HCT116 (cell line): ENCODE measurements around the gene AKR1E2. TPM values are rescaled to one million over a fixed set of nuclear protein-coding genes. Genes with fewer than 3 reads are reported as not detected.

Experiments used
- ATAC-seq: fragments of 200-7000 bp; cut with Tn5 transposase; 2 replicates; pipeline ENCODE4 v1.9.1; 2020; ENCODE audit warnings: mild to moderate bottlenecking, moderate library complexity
- BruUV-seq: library from RNA; stranded (reverse); fragments of 400-500 nt; replicated peaks from 2 replicates; lab custom pipeline; 2021; lab: Mats Ljungman, UMichigan
- CTCF ChIA-PET: fragments of 300-600 bp; sonication (Branson Sonifier 250); formaldehyde crosslinking; loops from one replicate; lab custom pipeline; 2021; ENCODE audit warnings: antibody characterized with exemption; lab: Charles Lee
- POLR2A ChIA-PET: fragments of 300-600, 350-600 bp; sonication (Branson Sonifier 250); formaldehyde crosslinking; loops from one replicate; lab custom pipeline; 2021; ENCODE audit warnings: antibody characterized with exemption; lab: Charles Lee
- RAD21 ChIA-PET, 2 experiments: fragments of 300-600 bp; sonication (Branson Sonifier 250); formaldehyde crosslinking; loops; one replicate each; lab custom pipeline; 2023; ENCODE audit warnings: low total read pairs in 2 of 2; ENCODE audit not compliant: uncharacterized antibody in 2 of 2, unreplicated experiment in 2 of 2, low non-redundant PET in 1 of 2; lab: Charles Lee
- DNase-seq: peaks from one replicate; pipeline ENCODE4 v3.0.0-alpha.2; 2010; ENCODE audit warnings: low read depth, low spot score
- H2AFZ ChIP-seq: fragments of 200-600 bp; shearing (Covaris generic), sonication (generic); 2 replicates; pipeline ENCODE4 v1.6.1; 2017; ENCODE audit warnings: low read depth, mixed run types, mixed read lengths, antibody characterized with exemption, low read length; ENCODE audit not compliant: poor library complexity, severe bottlenecking
- H3K27ac ChIP-seq: 2 replicates; pipeline ENCODE4 v1.5.1; 2012; ENCODE audit warnings: low read depth, low read length
- H3K27me3 ChIP-seq: fragments of 200-600 bp; sonication (generic); 2 replicates; pipeline ENCODE4 v1.6.1; 2016; ENCODE audit warnings: mixed run types, low read length, mixed read lengths; ENCODE audit not compliant: insufficient read depth
- H3K36me3 ChIP-seq, 2 experiments: fragments of 200-500 bp in 1 of 2; fragments of 200-600 bp in 1 of 2; sonication (Bioruptor generic) in 1 of 2; sonication (generic) in 1 of 2; 2 replicates each; pipeline versions ENCODE4 v1.5.1 to v1.6.1; 2014 to 2016; ENCODE audit warnings: low read length in 2 of 2, inconsistent platforms in 1 of 2, mixed read lengths in 1 of 2, mixed run types in 1 of 2; ENCODE audit not compliant: insufficient read depth in 2 of 2, control insufficient read depth in 1 of 2
- H3K4me1 ChIP-seq, 2 experiments: fragments of 200-600 bp in 1 of 2; sonication (generic) in 1 of 2; 2 replicates each; pipeline versions ENCODE4 v1.5.1 to v1.6.1; 2012 to 2017; ENCODE audit warnings: low read length in 2 of 2, inconsistent platforms in 1 of 2, mild to moderate bottlenecking in 1 of 2, mixed read lengths in 1 of 2, mixed run types in 1 of 2, moderate library complexity in 1 of 2; ENCODE audit not compliant: insufficient read depth in 2 of 2, control insufficient read depth in 1 of 2
- H3K4me2 ChIP-seq: fragments of 200-600 bp; sonication (generic); 2 replicates; pipeline ENCODE4 v1.6.1; 2017; ENCODE audit warnings: mixed run types, low read length, mixed read lengths
- H3K4me3 ChIP-seq, 2 experiments: fragments of 200-600 bp in 1 of 2; sonication (generic) in 1 of 2; replicated peaks in 1 of 2; 2 replicates each; pipeline ENCODE4 v1.5.1; 2011 to 2016; ENCODE audit warnings: low read length in 2 of 2, control low read depth in 1 of 2, low read depth in 1 of 2, mild to moderate bottlenecking in 1 of 2, mixed read lengths in 1 of 2, mixed run types in 1 of 2
- H3K79me2 ChIP-seq: fragments of 200-600 bp; sonication (generic); 2 replicates; pipeline ENCODE4 v1.6.1; 2017; ENCODE audit warnings: mild to moderate bottlenecking, mixed run types, low read length, moderate library complexity, mixed read lengths; ENCODE audit not compliant: insufficient read depth
- H3K9ac ChIP-seq: fragments of 200-600 bp; sonication (generic); 2 replicates; pipeline ENCODE4 v1.6.1; 2016; ENCODE audit warnings: low read length, mixed read lengths
- H3K9me2 ChIP-seq: fragments of 200-600 bp; sonication (generic), shearing (Covaris generic); 2 replicates; pipeline ENCODE4 v1.6.1; 2017; ENCODE audit warnings: mixed run types, mild to moderate bottlenecking, moderate library complexity; ENCODE audit not compliant: insufficient read depth
- H3K9me3 ChIP-seq, 2 experiments: fragments of 200-500 bp in 1 of 2; fragments of 200-600 bp in 1 of 2; sonication (Bioruptor generic) in 1 of 2; sonication (generic) in 1 of 2; 2 replicates each; pipeline ENCODE4 v1.6.1; 2014 to 2017; ENCODE audit warnings: low read length in 2 of 2, mixed read lengths in 2 of 2, inconsistent platforms in 1 of 2, low read depth in 1 of 2, mild to moderate bottlenecking in 1 of 2, mixed run types in 1 of 2, moderate library complexity in 1 of 2; ENCODE audit not compliant: control insufficient read depth in 1 of 2, insufficient read depth in 1 of 2
- H4K20me1 ChIP-seq: fragments of 200-600 bp; sonication (generic), shearing (Covaris generic); 2 replicates; pipeline ENCODE4 v1.6.1; 2017; ENCODE audit warnings: mixed run types, mild to moderate bottlenecking, moderate library complexity; ENCODE audit not compliant: insufficient read depth
- ATF3 ChIP-seq: IDR thresholded peaks from 2 replicates; pipeline ENCODE4 v1.6.1; 2012
- CBX3 ChIP-seq: IDR thresholded peaks from 2 replicates; pipeline ENCODE4 v1.6.1; 2012; ENCODE audit warnings: low read depth
- CEBPB ChIP-seq: IDR thresholded peaks from 2 replicates; pipeline ENCODE4 v1.6.1; 2012; ENCODE audit warnings: low read depth
- ELF1 ChIP-seq: IDR thresholded peaks from 2 replicates; pipeline ENCODE4 v1.6.1; 2012; ENCODE audit warnings: low read depth, borderline replicate concordance
- EZH2 ChIP-seq: fragments of 200-600 bp; sonication (generic); IDR thresholded peaks from 2 replicates; pipeline ENCODE4 v1.6.1; 2017; ENCODE audit warnings: antibody characterized with exemption, mixed run types
- EZH2phosphoT487 ChIP-seq: fragments of 200-600 bp; IDR thresholded peaks from 2 replicates; pipeline ENCODE4 v1.6.1; 2018; ENCODE audit warnings: antibody characterized with exemption, borderline replicate concordance
- FOSL1 ChIP-seq: IDR thresholded peaks from 2 replicates; pipeline ENCODE4 v1.6.1; 2012; ENCODE audit warnings: low read depth
- POLR2A ChIP-seq: IDR thresholded peaks from 2 replicates; pipeline ENCODE4 v1.7.0; 2011; ENCODE audit warnings: borderline replicate concordance; ENCODE audit not compliant: insufficient read depth, insufficient read length; ENCODE audit errors: extremely low read depth
- POLR2AphosphoS5 ChIP-seq: IDR thresholded peaks from 2 replicates; pipeline ENCODE4 v1.6.1; 2011; ENCODE audit warnings: mild to moderate bottlenecking, low read depth, low read length, moderate library complexity
- RAD21 ChIP-seq: IDR thresholded peaks from 2 replicates; pipeline ENCODE4 v1.6.1; 2012; ENCODE audit warnings: low read depth, mild to moderate bottlenecking
- SIN3A ChIP-seq: IDR thresholded peaks from 2 replicates; pipeline ENCODE4 v1.6.1; 2012; ENCODE audit warnings: low read depth
- SP1 ChIP-seq: IDR thresholded peaks from 2 replicates; pipeline ENCODE4 v1.6.1; 2012; ENCODE audit warnings: low read depth
- SRF ChIP-seq: IDR thresholded peaks from 2 replicates; pipeline ENCODE4 v1.6.1; 2012; ENCODE audit warnings: low read depth
- TCF7L2 ChIP-seq: IDR thresholded peaks from 2 replicates; pipeline ENCODE4 v1.7.0; 2011; ENCODE audit warnings: borderline replicate concordance, inconsistent platforms; ENCODE audit not compliant: insufficient read depth, insufficient read length; ENCODE audit errors: extremely low read depth
- YY1 ChIP-seq: IDR thresholded peaks from 2 replicates; pipeline ENCODE4 v1.6.1; 2011; ENCODE audit warnings: low read length, low read depth, moderate library complexity, mild to moderate bottlenecking; ENCODE audit not compliant: insufficient replicate concordance; ENCODE audit errors: extremely low read depth
- ZNF274 ChIP-seq: fragments of 200-500 bp; sonication (Bioruptor generic); IDR thresholded peaks from 2 replicates; pipeline ENCODE4 v1.6.1; 2014; ENCODE audit warnings: mild to moderate bottlenecking, low read depth, low read length, inconsistent platforms
- intact Hi-C: fragments of 100-400 bp; cut with micrococcal nuclease; formaldehyde crosslinking; loops from 2 replicates; pipeline ENCODE4 v1.10.0; 2022
- total RNA-seq: library from RNA; stranded (reverse); gene quantifications from one replicate; pipeline ENCODE4 v1.2.1, GENCODE V29; 2021; ENCODE audit not compliant: unreplicated experiment
- TF ChIP-seq, protein P1 (sequence below), 3 experiments: fragments of 200-600 bp in 1 of 3; sonication (generic) in 1 of 3; IDR thresholded peaks in 2 of 3; conservative IDR thresholded peaks in 1 of 3; 2 replicates each; pipeline ENCODE4 v1.5.1; 2012 to 2017; ENCODE audit warnings: low read depth in 2 of 3, low read length in 2 of 3, antibody characterized with exemption in 1 of 3, borderline replicate concordance in 1 of 3, control low read depth in 1 of 3, mild to moderate bottlenecking in 1 of 3, mixed read lengths in 1 of 3, mixed run types in 1 of 3, moderate library complexity in 1 of 3; ENCODE audit not compliant: insufficient read depth in 1 of 3
- TF ChIP-seq, protein P2 (sequence below): IDR thresholded peaks from 2 replicates; pipeline ENCODE4 v1.6.1; 2012

AKR1E2 gene
- total RNA-seq, 1 experiment from 2014 or later: 5.0 TPM

DNA sequence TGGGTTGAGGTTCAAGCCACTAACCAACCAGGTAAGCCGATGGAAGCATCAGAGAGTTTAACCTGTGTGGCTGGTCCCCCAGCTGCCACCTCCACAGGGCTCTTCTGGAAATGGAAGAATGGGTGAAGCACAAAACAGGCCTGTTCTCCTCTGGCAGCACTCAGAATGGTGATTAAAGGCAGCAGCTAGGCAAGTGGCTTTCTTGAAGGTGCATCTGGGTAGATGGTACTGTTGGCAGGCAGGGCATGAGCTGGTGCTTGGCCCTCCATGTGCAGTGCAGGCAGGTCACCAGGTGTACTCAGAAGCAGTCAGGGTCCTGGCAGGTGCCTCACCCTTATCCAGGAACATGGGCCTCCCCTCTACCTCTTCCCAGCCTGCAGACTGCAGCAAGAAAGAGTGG lies 11.5 kb downstream of the AKR1E2 start:
- no TSS peak for BruUV-seq
- ChIA-PET RAD21 (no interaction called here), POLR2A (interaction anchor here (1.5 kb wide), 1 partner anchor 11 kb away, joined by 5 read pairs; the partner anchor contains the start of gene AKR1E2), CTCF (interaction anchor here (1.5 to 1.6 kb wide), 2 partner anchors 12 to 22 kb away, joined by 5 to 7 read pairs; no protein-coding TSS in a partner anchor)
- Histone ChIP-seq H3K79me2 (no peaks in the 10 kb centered on the region), H3K27ac (no peak overlapping the region), H3K4me3 (no peak overlapping the region), H3K36me3 (no peaks in the 10 kb centered on the region), H3K9me2 (no peaks in the 10 kb centered on the region), H2AFZ (no peak overlapping the region), H3K4me2 (no peak overlapping the region), H4K20me1 (no peaks in the 10 kb centered on the region), H3K27me3 (no peaks in the 10 kb centered on the region), H3K4me1 (no peaks in the 10 kb centered on the region), H3K9me3 (no peaks in the 10 kb centered on the region), H3K9ac (no peak overlapping the region)
- no peak for ATAC-seq
- intact Hi-C loops: no loop called here
- DNase-seq: no peak
- TF ChIP-seq TCF7L2 (no peak), EZH2 (no peak), YY1 (no peak), SP1 (no peak), CEBPB (no peak), ATF3 (no peak), POLR2AphosphoS5 (no peak), CBX3 (no peak), ELF1 (no peak), POLR2A (no peak)

GRCh38 chr10:4838743-4839142 lies 12.7 kb downstream of the AKR1E2 start:
- CTCF ChIA-PET: interaction anchor here (1.6 to 2.1 kb wide), 2 partner anchors 11 to 23 kb away, joined by 5 to 8 read pairs; no protein-coding TSS in a partner anchor
- RAD21 ChIA-PET: interaction anchor here in 1 of 2 experiments (0.8 kb wide), 1 partner anchor 260 kb away, joined by 3 read pairs; no protein-coding TSS in a partner anchor
- Histone ChIP-seq H2AFZ (no peak overlapping the region), H3K27me3 (no peaks in the 10 kb centered on the region), H3K27ac (no peak overlapping the region), H3K9ac (no peak overlapping the region), H3K4me1 (no peaks in the 10 kb centered on the region), H3K9me2 (no peaks in the 10 kb centered on the region), H3K9me3 (no peaks in the 10 kb centered on the region), H3K36me3 (no peaks in the 10 kb centered on the region; a peak in 1 of 4 replicates), H4K20me1 (no peaks in the 10 kb centered on the region), H3K79me2 (no peaks in the 10 kb centered on the region), H3K4me3 (no peak overlapping the region), H3K4me2 (no peak overlapping the region)
- BruUV-seq: no TSS peak
- no peak for DNase-seq
- intact Hi-C loops: no loop called here
- POLR2A ChIA-PET: interaction anchor here (1.5 kb wide), 1 partner anchor 12 kb away, joined by 5 read pairs; the partner anchor contains the start of gene AKR1E2
- ATAC-seq: no peak
- TF ChIP-seq ATF3 (no peak), EZH2 (no peak), POLR2A (no peak), SRF (no peak), EZH2phosphoT487 (no peak), ELF1 (no peak), RAD21 (no peak), FOSL1 (no peak), POLR2AphosphoS5 (no peak), ZNF274 (no peak), CEBPB (no peak), SIN3A (no peak)
- TF ChIP-seq, protein P1, sequence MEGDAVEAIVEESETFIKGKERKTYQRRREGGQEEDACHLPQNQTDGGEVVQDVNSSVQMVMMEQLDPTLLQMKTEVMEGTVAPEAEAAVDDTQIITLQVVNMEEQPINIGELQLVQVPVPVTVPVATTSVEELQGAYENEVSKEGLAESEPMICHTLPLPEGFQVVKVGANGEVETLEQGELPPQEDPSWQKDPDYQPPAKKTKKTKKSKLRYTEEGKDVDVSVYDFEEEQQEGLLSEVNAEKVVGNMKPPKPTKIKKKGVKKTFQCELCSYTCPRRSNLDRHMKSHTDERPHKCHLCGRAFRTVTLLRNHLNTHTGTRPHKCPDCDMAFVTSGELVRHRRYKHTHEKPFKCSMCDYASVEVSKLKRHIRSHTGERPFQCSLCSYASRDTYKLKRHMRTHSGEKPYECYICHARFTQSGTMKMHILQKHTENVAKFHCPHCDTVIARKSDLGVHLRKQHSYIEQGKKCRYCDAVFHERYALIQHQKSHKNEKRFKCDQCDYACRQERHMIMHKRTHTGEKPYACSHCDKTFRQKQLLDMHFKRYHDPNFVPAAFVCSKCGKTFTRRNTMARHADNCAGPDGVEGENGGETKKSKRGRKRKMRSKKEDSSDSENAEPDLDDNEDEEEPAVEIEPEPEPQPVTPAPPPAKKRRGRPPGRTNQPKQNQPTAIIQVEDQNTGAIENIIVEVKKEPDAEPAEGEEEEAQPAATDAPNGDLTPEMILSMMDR (IDR thresholded peaks at IDR 0.05 in 2 of 3, conservative IDR thresholded peaks at IDR 0.05 in 1 of 3; ENCODE audit: borderline replicate concordance in 1 of 3, insufficient read depth in 1 of 3, low read depth in 2 of 3, low read length in 2 of 3): no peak
- TF ChIP-seq, protein P2, sequence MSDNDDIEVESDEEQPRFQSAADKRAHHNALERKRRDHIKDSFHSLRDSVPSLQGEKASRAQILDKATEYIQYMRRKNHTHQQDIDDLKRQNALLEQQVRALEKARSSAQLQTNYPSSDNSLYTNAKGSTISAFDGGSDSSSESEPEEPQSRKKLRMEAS: no peak
